GM18520 (cell line): ENCODE results near the gene ZNF646.
"Not testable (repeated sequence)": the region's sequence is repeated elsewhere in the genome, so short reads cannot be mapped to it uniquely, and the experiment has no call there.

Source experiments
- ATAC-seq: cut with Tn5 transposase; IDR thresholded peaks from one replicate; pipeline ENCODE4 v1.9.1; 2021; ENCODE audit not compliant: unreplicated experiment

ZNF646 gene

GRCh38 chr16:31084584-31085302 is 10.5 kb downstream of the ZNF646 start:
- ATAC-seq: no peak

DNA sequence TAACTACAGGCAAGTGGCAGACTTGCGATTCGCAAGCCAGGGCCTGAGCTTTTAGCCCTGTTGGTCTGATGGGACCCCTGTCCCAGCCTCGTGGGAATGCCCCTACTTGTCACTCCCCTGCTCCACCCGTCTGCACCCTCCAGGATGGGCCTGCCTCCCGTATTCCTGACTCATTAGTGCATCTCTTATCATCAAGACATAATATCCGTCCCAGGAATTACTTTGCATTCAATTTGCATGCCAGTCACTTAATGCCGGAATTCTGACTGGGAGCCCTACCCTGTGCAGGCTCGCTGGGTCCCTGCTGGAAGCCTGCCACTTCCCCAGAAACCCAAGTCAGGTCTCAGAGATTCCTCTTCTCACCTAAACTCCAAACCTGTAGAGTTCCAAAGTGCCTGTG is 11.2 kb downstream of the ZNF646 start:
- ATAC-seq: no peak

DNA sequence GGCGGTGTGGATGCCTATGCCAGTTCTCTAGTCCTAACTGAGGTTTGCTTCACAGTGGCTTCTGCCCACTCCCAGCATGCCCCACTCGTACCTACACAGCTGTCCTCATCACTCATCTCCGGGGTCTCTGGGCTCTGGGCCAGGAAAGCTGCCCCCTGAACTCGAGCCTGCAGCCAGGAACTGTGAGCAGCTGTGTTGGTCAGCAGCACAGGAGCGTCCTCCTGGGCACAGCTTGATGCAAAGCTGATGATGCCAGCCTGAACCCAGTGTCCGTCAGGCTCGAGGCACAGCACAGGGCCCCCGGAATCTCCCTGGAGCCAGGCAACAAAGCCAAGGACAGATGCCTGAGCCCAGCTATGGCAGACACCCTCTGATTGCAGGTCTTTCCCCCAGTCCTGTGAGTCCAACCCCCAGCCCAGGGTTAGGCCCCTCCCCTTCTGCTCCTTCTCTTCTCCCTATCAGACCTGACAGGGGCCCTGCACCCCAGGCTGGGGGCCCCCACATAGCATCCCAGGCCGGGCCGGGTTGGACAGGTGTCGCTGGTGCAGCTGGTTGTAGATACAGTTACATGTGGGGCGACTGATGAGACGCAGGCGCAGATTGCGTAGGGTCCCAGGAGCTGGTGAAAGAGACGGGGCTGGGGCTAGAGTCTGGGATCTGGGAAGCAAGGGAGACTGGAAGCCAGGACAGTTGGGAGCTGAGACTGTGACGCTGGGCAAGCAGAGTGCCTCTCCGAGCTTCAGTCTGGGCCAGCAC is 11.8 kb downstream of the ZNF646 start:
- ATAC-seq: no peak

DNA sequence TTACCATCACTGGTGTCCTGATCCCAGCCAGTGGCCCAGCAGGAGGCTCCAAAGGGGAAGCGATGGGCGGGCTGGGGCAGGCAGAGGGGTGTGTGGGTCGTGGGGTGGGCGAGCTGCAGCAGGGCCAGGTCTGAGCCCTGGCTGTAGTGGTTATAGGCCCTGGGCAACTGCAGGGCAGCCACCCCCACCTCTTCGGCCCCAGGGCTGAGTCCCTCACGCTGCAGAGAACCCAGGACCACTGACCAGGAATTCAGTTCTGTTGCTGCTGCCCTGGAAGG is 12.3 kb downstream of the ZNF646 start:
- no peak for ATAC-seq

DNA sequence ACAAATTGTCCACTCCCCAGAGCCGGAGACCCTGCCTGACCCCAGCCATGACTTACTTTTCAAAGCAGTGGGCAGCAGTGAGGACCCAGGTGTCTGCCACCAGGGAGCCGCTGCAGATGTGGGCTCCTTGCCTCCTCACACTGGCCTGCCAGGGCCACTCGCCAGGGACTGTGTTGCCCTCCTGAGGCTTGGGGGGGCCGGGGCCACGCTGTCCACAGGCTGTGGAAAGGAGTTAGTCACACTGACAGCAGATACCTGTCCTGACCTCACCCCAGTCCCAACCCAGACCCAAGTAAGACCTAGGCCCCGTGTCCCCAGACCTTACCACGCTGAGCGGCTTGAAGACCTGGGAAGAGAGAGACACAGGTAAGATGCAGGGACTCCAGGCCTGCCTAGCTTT is 13.3 kb downstream of the ZNF646 start:
- no peak for ATAC-seq

DNA sequence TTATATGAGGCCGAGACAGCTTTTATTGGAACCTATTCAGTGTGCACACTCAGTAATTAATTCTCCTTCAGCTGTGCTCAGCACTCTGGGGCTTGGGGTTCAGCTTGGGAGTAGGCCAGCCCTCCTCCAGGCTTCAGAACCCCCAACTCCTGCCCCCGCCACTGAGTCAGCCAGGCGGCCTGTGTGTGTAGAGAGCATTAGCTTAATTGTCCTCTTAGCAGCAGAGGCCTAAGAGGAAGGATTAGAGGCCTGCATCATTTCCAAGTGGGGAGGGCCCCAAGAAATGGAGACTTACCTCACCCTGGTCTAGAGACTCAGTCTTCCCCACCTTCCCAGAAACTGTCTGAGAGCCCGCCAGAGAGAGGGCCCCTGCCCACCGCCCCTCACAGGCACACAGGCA is 13.7 kb downstream of the ZNF646 start:
- no peak for ATAC-seq

- no peak for ATAC-seq
Observed at GRCh38 chr16:31088459-31089183, 14.4 kb downstream of the ZNF646 start, which contains the start of gene PRSS53. Gene PRSS53 (minus strand): TSS chr16:31088943. CDS start chr16:31088809, 134 bp downstream.

GRCh38 chr16:31089199-31089598 is 15.0 kb downstream of the ZNF646 start:
- no peak for ATAC-seq

- ATAC-seq: no peak
Observed at GRCh38 chr16:31090540-31090939, 16.3 kb downstream of the ZNF646 start.

- ATAC-seq: no peak
Observed at GRCh38 chr16:31092330-31092729, 18.1 kb downstream of the ZNF646 start.

- no peak for ATAC-seq
Observed at GRCh38 chr16:31093132-31093703, 19.0 kb downstream of the ZNF646 start.

GRCh38 chr16:31094088-31094423 is 19.8 kb downstream of the ZNF646 start:
- no peak for ATAC-seq

DNA sequence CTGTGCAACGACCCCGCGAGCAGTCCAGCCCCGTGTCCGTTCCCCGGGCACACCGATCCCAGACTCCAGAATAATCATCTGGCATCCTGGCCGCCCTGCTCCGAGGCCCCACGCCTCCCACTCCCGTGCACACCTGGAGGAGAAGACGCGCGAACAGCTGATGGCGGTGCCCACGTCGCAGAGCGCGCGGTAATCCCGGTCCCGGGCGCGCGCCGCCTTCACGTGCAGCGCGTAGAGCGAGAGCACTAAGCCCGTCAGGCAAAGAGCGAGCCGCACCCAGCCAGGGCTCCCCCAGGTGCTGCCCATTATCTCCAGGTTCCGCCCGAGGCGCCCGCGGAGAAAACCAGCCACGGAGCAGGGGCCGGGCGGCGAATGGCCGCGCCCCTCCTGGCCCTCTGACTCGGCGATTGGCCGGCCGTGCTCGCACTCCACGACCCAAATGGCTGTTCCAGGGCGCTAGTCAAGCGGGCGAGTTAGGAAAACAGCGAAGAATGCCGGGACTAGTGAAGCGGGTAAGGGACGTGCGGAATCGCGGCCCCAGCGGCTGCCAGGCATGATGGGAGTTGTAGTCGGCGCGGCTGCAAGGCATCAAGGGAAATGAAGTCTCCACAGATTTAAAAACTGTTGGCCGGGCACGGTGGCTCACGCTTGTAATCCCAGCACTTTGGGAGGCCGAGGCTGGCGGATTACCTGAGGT is 20.4 kb downstream of the ZNF646 start, which contains the start of gene VKORC1:
Gene VKORC1, minus strand, starts transcription at position 374 of the 697 bp plus-strand sequence. Its CDS starts 68 bp downstream, at position 306.
- ATAC-seq: peak; percentile 82

- no peak for ATAC-seq
Observed at GRCh38 chr16:31099860-31100638, 25.8 kb downstream of the ZNF646 start.

GRCh38 chr16:31100876-31101641 is 26.8 kb downstream of the ZNF646 start:
- ATAC-seq: not testable (repeated sequence)

DNA sequence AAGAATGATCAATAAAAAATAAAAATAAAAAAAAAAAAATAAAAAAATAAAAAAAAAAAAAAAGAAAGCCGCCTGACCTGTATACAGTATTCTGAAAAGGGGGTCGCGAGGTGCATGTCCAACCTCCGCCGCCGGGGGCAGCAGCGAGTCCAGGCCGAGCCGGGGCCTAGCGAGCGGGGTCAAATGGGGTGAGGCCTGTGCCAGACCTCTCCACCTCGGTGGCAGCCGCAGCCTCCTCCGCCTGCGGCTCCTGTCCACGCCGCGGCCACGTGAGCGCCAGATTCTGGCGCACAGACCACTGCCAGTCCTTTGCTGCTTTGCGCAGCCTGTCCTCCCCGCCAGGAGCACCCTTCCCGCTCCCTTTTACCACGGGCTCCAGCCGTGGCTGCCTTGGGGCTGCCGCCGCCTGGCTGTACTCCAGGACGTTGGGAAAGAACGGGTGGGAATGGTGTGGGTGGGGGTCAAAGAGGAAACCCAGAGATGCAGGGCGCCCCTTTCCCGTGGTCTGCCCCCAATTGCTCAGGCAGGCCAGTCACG is 31.5 kb downstream of the ZNF646 start:
- ATAC-seq: no peak

DNA sequence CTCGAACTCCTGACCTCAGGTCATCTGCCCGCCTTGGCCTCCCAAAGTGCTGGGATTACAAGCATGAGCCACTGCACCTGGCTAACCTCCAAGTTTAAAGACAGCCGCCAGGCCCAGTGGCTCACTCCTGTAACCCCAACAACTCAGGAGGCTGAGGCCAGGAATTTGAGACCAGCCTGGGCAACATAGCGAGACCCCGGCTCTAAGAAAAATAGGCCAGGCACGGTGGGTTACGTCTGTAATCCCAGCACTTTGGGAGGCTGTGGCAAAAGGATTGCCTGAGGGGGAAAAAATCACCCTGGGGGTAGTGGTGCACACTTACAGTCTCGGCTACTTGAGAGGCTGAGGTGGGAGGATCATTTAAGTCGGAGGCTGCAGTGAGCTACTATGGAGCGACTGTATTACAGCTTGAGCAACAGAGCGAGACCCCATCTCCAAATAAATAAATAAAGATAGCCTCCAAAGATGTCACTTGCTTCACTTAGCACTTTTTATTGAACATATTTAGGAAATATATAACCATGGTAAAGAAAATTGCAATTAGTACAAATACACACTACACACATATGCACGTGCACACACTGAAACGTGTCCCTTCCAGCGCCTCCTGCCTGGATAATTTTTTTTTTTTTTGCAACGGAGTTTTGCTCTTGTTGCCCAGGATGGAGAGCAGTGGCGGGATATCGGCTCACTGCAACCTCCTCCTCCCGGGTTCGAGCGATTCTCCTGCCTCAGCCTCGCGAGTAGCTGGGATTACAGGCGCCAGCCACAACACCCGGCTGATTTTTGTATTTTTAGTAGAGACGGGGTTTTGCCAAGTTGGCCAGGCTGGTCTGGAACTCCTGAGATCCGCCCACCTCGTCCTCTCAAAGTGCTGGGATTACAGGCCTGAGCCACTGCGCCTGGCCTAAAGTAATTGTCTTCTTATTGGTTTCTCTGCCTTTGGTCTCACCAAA is 32.6 kb downstream of the ZNF646 start:
- ATAC-seq: no peak

DNA sequence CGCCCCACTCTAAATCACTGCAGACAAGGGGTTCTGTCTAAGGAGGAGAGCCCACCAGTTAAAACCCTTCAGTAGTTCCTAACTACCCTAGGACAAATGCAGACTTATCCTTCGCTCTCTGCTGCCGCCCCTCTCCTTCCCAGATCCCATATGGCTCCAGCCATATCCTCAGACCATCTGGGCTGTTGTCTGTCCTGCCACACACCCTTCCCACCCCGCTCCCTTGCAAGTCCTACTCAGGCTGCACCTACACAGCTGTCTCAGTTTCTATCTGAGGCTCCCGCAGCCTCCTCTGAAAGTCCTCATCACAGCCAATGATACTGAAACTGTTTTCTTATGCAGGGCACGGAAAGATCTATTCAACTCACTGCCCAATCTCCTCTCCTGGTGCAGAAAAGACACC is 33.2 kb downstream of the ZNF646 start:
- peak; percentile 39 for ATAC-seq
